HEK293T (cell line): Measurements from ENCODE around the gene PATJ.

Experiments
- ARNT ChIP-seq: fragments of 450-650 bp; IDR thresholded peaks from 2 replicates; pipeline ENCODE4 v1.6.1; 2017; ENCODE audit warnings: mild to moderate bottlenecking
- CTBP1 ChIP-seq: fragments of 450-650 bp; IDR thresholded peaks from 2 replicates; pipeline ENCODE4 v1.6.1; 2016; ENCODE audit warnings: borderline replicate concordance
- ELF4 ChIP-seq: fragments of 450-650 bp; IDR thresholded peaks from 2 replicates; pipeline ENCODE4 v1.6.1; 2017; ENCODE audit warnings: antibody characterized with exemption
- FOXA1 ChIP-seq: fragments of 450-650 bp; IDR thresholded peaks from 2 replicates; pipeline ENCODE4 v1.6.1; 2016; ENCODE audit warnings: mild to moderate bottlenecking
- FOXK2 ChIP-seq: fragments of 450-650 bp; IDR thresholded peaks from 2 replicates; pipeline ENCODE4 v1.6.1; 2016; ENCODE audit warnings: mild to moderate bottlenecking
- FOXM1 ChIP-seq: fragments of 450-650 bp; IDR thresholded peaks from 2 replicates; pipeline ENCODE4 v1.6.1; 2017; ENCODE audit warnings: mild to moderate bottlenecking, borderline replicate concordance
- HDGF ChIP-seq: fragments of 450-650 bp; IDR thresholded peaks from 2 replicates; pipeline ENCODE4 v1.6.1; 2017; ENCODE audit warnings: antibody characterized with exemption, borderline replicate concordance
- L3MBTL2 ChIP-seq: fragments of 450-650 bp; conservative IDR thresholded peaks from 2 replicates; pipeline ENCODE4 v1.6.1; 2016; ENCODE audit warnings: mild to moderate bottlenecking
- NFRKB ChIP-seq: fragments of 450-650 bp; IDR thresholded peaks from 2 replicates; pipeline ENCODE4 v1.6.1; 2016; ENCODE audit warnings: mild to moderate bottlenecking, moderate library complexity
- SUZ12 ChIP-seq: fragments of 450-650 bp; IDR thresholded peaks from 2 replicates; pipeline ENCODE4 v1.6.1; 2016; ENCODE audit warnings: mild to moderate bottlenecking
- ZNF384 ChIP-seq: fragments of 450-650 bp; IDR thresholded peaks from 2 replicates; pipeline ENCODE4 v1.6.1; 2016

DNA sequence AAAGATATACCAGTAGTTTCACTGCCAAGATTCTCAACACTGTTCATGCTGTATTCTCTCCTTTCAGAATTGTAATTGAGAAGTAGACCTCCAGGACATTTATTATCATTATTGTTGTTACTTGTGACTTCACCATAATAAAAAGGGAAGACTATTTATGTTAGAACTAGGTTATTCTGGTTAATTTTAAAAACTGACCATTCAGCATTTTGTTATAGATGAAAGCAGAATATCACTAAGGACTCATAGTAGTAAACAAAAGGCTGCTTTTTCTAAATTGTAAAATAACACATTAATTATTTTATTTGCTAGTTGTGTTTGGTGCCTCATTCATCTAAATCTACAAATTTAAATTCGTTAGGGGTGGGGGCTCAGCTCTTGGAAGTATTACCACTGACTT lies 210.4 kb downstream of the PATJ start:
- TF ChIP-seq FOXA1 (no peak), CTBP1 (no peak), ELF4 (no peak), FOXK2 (no peak), SUZ12 (no peak), NFRKB (no peak), ZNF384 (no peak), L3MBTL2 (no peak), HDGF (no peak), ARNT (no peak), FOXM1 (no peak)
